ENCODE measurements around the gene TUBA1B.
"Not testable (repeated sequence)": the region's sequence is repeated elsewhere in the genome, so short reads cannot be mapped to it uniquely, and the experiment has no call there.

The TUBA1B gene

GRCh38 chr12:49131051-49131893 lies at the start of gene TUBA1B:
TSS of gene TUBA1B (minus strand) at chr12:49131395. CDS start at chr12:49131300, 95 bp downstream.
- peak; percentile 80 for DNase-seq

GRCh38 chr12:49174218-49174617 lies 43.0 kb upstream of the TUBA1B start:
- no peak for DNase-seq

DNA sequence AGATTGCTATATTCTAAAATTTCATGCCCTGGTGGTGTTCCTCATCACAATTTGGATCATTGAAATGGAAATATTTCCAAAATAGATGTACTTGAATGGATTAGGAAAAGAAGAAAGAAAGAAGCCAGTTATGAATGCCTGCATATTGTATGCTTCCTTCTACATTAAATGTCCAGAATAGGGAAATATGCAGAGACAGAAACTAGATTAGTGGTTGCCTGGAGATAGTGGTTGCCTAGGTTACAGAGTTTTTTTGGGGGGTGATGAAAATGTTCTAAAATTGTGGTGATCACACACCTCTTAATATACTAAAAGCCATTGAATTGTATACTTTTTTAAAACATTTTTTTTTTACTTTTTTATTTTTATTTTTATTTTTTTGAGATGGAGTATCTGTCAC lies 39.7 kb upstream of the TUBA1B start:
- DNase-seq, result no peak

GRCh38 chr12:49165114-49165513 lies 33.9 kb upstream of the TUBA1B start:
- DNase-seq, result no peak

- not testable (repeated sequence) for DNase-seq
These were observed 30.7 kb upstream of the TUBA1B start for GRCh38 chr12:49161901-49162300.

DNA sequence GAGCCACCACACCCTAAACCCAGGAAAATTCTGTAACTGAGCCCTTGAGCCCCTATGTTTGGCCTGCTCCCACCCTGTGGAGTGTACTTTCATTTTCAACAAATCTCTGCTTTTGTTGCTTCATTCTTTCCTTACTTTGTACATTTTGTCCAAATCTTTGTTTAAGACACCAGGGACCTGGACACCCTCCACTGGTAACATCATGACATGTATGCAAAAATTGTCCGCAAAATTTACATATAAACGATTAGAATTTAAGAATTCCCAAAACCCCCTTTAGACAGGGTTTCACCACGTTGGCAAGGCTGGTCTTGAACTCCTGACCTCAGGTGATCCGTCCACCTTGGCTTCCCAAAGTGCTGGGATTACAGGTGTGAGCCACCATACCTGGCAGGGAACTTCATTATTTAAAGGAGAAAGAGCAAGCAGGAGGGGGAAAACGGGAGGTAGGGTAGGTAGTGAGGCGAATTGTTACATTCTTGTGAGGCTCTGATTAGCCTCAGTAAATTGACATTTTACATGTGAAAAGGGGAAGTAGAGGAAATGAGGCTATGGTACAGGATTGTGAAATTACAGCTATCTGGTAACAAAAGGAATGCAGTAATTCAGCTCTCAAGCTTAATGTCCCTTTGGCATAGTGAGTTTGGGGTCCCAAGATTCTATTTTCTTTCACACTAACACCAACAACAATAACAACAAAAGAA lies 30.0 kb upstream of the TUBA1B start:
- DNase-seq, result no peak

DNA sequence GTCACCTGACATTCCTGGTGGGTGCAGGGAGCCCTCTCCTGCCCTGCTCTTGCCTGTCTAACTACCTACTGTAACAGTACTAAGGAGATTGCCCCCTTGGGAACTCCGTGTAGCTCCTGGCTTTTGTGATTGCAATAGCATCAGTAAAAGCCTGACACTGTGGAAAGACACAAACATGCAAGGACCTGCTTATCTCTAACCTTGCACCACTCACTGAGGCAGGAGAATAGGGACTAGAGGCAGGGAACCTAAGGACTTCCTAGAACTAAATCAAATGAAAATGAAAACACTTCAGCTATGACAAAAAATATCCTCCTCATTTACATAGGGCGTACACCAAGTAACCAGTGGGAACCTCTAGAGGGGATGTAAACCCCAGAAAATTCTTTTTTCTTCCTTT lies 29.2 kb upstream of the TUBA1B start:
- DNase-seq, result no peak

- DNase-seq, result no peak
These were observed 23.0 kb upstream of the TUBA1B start for GRCh38 chr12:49154221-49154620.

- DNase-seq, result no peak
These were observed 16.2 kb upstream of the TUBA1B start for GRCh38 chr12:49147384-49147783.

DNA sequence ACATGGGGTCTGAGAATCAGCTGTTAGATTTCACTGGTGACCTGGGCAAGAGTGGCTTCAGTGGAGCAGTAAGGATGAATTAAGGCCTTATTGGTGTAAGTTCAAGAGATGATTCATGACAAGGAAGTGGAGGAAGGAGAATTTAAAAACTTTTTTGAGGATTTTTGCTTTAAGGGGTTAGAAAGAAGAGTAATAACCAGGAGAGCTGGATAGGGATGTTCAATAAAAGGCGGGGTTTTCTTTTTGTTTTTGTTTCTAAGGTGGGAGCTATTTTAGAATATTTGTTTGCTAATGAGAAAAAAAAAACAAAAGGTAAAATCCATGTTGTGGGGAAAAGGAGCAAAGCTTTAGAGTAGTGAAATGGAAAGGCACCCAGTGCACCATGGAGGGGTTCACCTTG lies 15.2 kb upstream of the TUBA1B start:
- no peak for DNase-seq

DNA sequence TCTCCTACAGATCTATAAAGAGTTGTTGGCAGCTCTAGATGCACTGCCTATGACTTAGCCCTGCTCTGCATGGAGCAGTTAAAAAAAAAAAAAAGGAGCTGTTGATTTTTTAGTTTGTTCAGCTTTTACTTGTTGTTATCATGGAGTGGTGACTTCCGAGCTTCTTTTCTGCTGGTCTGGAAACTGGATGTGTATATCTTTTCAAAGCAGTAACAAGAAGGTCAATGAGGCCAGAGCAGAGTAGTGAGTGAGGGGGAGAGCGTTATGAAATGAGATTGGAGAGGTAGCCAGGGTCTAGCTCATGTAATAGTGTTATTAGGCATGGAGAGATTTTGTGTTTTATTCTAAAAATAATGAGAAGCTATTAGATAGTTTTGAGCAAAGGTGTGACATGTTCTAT lies 13.2 kb upstream of the TUBA1B start:
- DNase-seq, result no peak

GRCh38 chr12:49138999-49139398 lies 7.8 kb upstream of the TUBA1B start:
- no peak for DNase-seq

GRCh38 chr12:49138587-49138986 lies 7.4 kb upstream of the TUBA1B start:
- no peak for DNase-seq

GRCh38 chr12:49137476-49137875 lies 6.3 kb upstream of the TUBA1B start:
- DNase-seq, result no peak

DNA sequence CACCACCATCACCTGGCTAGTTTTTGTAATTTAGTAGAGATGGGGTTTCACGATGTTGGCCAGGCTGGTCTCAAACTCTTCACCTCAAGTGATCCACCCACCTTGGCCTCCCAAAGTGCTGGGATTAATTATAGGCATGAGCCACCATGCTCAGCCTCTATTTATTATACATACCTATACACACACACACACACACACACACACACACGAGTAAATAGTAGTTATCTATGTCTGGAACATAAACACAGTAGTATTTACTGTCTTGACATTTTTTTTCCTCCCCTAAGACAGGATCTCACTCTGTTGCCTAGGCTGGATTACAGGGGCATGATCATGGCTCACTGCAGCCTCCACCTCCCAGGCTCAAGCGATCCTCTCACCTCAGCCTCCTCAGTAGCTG lies 5.8 kb upstream of the TUBA1B start:
- DNase-seq, result not testable (repeated sequence)

GRCh38 chr12:49133590-49133989 lies 2.4 kb upstream of the TUBA1B start:
- no peak for DNase-seq

GRCh38 chr12:49133014-49133413 lies 1.8 kb upstream of the TUBA1B start:
- no peak for DNase-seq

DNA sequence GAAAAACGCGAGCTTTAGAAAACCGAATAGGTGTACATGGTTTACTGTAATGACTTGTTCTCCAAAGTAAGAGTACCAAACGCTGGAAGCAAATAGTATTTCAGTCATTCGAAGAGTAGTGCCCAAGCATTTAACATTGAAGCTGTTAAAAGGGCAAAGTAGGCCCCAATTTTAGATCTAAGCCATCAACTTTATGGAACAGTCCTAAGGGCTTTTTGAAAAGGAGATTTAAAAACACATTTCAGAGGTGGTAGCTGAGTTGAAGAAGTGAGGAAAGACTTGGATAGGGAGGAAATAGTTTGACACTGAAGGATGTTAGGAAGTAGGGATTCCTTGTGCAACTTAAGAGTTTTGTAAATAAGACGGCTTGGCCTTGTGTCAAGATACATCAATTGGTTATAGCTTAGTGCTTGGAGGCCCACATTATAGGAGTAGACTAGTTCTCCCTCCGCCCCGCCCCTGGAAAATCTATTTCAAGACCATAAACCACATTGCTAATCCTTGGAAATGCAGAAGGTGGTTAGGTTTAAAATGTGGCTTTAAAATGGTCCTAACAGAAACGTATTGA lies 783 bp upstream of the TUBA1B start:
- DNase-seq, result no peak

DNA sequence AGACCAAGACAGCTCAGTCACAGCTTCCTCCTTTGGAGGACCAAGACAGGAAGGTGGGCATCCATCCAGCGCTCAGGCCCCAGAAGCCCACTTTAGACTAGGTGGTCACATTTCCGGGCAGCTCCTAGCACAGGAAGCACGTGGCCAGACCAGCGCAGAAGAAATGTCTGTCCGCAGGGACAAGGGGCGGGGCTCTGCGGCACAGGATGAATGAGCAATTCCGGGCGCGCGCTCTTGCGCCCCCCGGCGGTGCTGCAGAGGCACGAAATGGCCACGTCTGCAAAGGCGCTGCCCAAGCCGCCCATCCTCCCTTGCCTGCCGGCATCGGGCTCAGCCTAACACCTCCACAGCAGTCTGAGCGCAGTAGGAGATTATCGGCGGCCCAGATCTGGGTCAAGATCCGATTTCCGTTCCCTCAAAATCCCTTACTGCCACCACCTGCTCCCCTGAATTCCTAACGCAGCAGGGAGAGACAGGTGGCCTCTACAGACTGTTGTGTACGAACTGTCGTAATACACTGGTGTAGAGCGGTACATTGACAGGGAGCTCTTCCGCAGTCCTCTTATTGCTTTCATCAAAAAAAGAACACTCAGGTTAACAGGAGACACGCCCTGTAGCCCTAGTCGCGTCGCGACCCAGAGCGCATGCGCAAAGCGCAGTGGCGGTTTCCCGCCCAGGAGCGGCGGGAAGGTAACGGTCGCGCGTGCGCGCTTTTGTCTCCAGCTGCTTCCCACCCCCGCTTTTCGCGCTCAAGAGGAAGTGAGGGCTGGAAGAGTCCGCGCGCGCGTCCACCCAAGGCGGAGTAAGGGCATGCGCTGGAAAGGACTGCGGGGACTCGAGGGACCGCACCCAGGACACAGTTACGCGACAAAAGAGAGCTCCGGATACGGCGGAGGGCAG lies 794 bp downstream of the TUBA1B start:
- peak; percentile 68 for DNase-seq

DNA sequence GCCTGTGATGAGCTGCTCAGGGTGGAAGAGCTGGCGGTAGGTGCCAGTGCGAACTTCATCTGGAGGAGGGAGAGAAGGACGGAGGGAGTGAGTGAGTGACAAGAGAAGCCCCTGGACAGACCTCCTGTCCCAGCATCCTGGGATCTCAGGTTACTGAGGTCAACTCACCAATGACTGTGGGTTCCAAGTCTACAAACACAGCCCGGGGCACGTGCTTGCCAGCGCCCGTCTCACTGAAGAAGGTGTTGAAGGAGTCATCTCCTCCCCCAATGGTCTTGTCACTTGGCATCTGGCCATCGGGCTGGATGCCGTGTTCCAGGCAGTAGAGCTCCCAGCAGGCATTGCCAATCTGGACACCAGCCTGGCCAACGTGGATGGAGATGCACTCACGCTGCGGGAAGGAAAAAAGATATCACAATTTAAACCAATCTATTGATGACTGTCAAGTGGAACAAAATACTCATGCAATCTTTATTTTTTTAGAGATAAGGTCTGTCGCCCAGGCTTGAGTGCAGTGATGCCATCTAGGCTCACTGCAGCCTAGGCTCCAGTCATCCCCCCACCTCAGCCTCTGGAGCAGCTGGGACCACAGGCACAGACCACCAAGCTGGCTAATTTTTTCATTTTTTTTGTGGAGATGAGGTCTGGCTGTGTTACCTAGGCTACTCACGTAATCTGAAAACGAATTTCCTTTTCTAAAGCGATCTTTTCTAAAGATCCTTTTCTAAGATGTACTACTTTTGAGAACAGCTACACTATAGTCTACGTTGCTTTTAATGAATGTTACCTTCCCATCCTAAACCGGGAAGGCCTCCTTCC lies 1.7 kb downstream of the TUBA1B start:
- DNase-seq, result no peak

GRCh38 chr12:49127971-49128370 lies 3.2 kb downstream of the TUBA1B start:
- DNase-seq, result not testable (repeated sequence)

Measured in NCI-H1105 (cell line).